DMS114 treated with DMSO at 0.1 percent for 48 hours (cell line): ENCODE data around the gene ATP13A3.

Source experiments
- DNase-seq: peaks from one replicate; lab custom pipeline; 2025; ENCODE audit not compliant: unreplicated experiment; lab: John Stamatoyannopoulos, UW

ATP13A3 gene

DNA sequence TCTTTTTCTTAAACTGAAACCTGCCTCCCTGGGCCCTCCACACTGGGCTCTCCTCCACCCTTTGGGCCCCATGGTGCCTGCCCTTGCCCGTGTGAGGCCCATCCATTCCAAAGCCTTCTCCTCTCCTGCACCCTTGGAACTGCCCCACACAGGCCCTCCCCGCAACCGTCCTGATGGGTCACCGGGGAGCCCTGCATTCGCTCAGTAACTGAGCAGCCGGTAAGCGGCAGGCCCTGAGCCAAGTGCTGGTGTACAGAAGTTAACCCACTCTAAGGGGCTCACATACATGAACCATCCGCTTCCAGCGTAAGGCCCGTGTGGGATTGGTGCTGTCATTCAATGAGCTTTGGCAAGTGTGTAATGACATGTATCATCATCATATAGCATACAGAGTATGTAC is 111.9 kb downstream of the ATP13A3 start:
- no peak for DNase-seq

DNA sequence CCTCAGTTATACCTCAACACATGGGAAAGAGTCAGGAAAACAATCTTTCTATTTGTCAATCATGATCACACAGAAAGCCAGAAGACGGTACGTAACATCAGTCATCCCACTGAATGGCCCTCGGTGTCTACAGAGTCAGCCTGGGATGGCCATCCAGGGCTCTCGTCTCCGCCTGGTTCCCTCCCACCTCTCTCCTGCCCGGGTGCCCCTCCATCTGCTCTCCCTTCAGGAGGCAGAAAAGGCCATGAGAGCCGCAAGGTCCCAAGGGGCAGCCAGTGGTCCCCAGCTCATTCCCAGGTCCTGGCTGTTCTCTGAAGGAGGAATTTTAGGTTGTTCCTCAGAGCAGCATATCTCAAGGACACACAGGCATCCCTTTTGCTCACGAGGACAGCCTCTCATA is 112.9 kb downstream of the ATP13A3 start:
- DNase-seq: no peak

DNA sequence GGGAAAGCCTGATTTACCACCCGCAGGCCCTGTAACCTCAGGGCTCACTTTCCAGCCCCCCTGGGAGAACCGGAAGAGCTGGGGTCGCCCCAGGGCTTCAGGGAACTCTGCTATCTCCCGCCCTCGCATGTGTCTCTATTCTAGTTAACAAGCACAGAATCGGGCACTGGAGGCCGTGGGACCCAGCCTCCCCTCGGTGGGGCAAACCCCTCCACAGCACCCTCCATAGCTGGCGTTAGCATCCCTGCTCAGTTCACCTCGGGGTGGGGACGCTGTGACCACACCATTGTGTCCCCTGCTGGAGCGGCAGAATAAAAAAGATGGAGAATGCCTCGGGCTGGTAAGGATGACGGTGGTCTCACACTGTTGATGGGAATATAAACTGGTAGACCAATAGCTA is 113.8 kb downstream of the ATP13A3 start:
- no peak for DNase-seq

DNA sequence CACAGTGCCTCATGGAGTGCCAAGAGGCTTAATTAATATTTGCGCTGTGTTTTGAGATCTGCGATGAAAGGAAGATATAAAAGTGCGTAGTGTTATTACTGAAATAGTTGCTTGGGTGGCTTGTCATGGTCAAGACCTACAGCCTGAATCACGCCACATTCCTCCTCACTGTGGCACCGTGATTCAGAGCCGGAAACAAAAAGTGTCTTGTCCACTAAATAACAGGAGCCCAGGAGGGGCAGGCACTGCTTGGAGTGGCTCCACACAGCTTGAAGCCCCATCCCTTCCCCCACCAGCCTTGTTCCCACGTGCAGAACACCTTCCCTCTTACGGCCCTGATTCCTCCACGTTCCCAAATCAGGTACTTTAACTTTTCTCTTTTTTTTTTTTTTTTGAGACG is 116.0 kb downstream of the ATP13A3 start:
- no peak for DNase-seq

DNA sequence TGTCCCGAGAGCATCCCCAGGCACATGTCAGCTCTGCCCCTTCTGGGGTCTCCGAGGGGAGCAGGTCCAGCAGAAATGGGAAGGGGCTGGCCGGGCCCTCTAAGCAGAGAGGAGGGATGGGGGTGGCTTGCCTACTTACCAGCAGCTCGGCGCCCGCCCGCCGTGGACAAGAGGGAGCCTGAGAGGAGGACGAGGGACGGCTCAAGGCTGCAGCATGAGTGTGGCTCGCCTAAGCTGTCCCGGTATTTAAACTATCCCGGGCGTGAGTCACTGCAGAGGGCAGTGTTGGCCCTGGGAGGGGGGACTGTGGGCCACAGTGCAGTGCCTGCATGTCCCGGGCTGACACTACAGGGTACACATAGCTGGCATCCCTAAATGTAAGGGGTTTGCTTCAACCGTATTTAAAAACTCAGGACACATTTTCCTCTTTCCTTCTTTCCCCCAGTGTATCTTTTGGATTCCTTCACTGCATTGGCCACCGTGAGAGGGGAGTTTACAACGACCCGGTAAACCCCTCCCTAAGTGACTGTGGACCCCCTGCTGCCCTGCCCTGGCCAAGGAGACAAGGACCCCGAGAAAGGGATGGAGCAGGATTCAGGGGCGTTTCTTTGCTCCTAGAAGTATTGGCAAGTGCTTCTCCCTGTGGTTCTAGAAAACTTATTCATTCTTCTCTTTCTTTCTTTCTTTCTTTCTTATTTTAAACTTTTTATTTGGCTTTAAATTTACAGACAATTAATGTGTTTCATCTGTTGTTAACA is 117.1 kb downstream of the ATP13A3 start, which contains the start of gene LRRC15:
TSS of gene LRRC15 (minus strand) at position 222 of the 758 bp plus-strand sequence. CDS start 8,700 bp downstream, outside the sequence.
- no peak for DNase-seq

DNA sequence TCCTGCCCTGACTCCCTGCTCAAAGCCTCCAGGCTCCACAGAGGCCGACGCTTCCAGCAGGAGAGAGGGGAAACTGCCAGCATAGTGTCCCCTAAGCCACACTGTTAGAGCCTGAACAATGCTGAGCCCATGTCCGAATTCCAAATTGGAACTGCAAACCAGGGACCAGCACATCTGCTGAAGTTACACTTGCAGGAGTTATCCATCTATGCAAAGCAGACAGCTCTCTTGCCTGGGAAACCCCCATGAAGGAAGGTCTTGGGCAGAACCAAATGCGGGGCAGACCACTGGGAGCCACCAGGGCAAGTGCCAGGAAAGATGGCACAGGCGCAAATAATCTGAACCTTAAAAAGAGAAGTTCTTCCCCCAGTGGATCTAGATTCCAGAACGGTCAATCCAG is 117.9 kb downstream of the ATP13A3 start:
- DNase-seq: no peak

DNA sequence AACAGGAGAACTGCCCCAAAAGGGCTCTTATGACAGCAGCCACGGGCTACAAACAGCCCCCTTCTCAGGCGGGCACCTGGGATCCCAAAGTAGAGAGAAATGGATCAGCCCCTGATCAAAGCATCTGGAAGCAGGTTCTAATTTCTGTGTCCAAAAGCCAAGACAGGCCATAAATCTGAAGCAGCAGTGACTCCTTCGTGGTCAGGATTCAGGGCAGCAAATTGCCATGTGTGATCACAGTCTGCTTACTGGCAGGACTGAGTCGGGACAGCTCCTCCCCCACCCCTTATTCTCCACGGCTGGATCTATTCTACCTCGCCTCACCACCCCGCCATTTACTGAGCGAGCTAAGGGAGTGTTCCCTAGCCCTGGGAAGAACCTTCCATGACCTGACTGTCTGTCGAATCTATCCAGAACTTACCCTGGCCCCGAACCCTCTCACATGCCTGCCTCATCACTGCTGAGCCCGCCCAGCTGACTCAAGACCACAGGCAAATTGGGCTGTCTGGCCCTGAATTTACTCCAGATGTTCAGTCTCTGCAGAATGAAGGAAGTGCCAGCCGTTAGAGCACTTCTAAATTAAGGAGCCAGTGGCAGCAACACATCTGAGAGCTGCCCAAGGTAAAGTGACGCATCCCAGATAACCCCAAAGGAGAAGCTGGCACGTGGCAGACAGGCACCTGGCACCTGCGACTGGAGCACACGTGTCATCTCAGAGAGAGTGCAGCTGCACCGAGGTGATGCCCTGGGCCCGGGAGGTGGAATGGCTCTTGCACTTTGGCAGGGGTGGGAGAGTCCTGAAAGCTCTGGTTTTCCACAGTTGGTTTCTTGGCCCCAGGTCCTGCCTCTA is 118.6 kb downstream of the ATP13A3 start:
- no peak for DNase-seq

DNA sequence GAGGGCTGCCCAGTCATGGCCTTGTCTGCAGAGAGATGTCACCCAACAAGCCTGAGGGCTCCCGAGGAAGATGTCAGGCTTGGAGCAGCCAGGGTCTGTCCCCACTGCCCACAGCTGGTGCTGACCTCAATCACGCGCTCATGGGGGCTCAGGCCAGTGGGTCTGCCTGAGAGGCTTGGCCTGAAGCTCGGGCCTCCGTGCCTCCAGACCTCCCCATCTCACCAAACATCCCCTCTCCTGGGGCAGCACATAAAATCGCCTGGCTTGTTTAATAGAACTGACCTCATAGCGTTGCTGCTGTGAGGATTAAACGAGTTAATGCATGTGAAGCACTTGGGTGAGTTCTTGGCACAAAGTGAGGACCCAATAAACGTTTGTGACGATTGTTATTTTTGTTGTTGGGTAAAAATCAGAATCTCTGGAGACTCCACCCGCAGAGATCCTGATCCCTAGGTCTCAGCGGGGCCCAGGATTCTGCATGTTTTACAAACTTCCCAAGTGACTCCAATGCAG is 120.8 kb downstream of the ATP13A3 start:
- no peak for DNase-seq

DNA sequence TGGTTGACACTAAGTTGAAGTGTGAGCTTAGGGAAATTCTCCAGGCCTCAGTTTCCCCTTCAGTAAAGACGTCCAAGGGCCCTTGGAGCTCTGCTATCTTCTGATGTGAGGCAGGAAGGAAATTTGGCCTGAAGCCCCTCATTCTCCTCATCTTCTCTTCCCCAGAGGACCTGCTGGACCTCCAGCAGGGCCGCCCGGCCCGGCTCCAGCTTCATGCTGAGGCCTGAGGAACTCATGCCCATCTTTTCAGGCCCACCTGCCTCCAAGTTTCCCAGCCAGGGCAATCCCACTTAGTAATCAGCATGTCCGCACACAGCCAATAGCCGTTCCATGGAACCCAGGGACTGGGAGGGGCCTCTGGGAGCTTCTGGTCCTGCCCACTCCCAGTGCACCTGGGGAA is 121.3 kb downstream of the ATP13A3 start:
- DNase-seq: no peak

DNA sequence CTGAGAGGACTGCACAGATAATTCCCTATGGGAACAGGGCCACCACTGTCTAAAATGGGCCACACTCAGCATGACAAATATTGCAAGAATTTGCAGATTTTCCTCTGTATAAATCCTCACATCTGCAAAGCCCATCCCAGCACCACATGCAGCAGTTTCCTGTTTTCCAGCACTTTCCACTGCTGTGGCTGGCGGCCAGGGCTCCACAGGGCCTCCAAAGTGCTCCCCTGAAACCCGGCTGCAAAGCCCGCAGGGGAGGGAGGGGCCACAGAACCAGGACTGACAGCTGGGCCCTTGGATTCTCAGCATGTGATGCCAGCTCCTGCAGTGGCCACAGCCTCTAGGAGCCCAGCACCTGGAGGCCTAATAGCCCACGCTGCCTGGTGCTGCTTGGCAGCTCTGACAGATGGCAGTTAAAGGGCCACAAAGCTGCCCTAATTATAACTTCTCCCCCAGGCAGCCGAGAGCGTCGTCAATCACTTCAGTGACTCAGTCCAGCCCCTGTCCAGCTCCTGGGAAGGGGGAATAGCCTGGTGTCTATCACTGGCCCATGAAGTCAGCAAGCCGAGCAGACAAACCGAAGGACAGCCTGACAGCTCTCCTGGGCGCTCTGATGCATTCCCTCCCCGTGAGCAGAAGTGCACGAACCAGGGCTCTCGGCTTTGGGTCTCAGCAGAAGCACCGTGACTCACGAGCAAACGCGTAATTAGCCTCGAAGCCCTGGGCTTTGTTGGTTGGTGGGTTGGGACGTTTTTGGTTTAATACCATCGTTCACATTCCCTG is 122.0 kb downstream of the ATP13A3 start:
- DNase-seq: no peak

DNA sequence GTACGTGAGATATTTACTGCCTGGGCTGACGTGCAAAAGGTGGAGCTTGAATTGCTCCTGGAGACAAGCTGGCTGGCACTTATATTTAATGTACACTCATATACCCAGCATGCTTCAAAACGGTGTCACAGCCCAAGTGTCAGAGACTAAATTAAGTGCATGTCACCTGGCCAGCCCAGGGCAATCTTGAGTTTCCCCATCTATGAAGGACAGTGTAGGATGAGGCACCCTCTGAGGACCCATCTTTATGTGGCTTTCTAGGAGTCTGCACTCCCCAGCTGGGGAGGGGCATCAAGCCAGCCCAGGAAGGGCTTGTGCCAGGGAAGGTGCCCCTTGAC is 122.5 kb downstream of the ATP13A3 start:
- DNase-seq: no peak

DNA sequence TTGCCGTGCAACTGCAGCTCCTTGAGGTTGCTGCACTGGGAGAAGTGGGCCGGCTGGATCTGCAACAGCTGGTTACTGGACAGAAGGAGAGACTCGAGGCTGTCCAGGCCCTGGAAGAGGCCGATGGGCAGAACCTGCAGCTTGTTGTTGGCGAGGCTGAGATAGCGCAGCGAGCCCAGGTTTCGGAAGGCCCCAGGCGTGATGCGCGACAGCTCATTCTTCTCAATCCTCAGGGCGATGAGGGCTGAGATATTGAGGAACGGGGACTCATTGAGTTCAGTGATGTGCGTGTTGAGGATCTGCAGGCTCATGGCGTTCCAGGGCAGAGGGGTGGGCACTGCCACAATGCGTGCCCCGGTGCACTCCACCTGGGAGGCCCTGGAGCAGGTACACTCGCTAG is 126.2 kb downstream of the ATP13A3 start:
- no peak for DNase-seq

DNA sequence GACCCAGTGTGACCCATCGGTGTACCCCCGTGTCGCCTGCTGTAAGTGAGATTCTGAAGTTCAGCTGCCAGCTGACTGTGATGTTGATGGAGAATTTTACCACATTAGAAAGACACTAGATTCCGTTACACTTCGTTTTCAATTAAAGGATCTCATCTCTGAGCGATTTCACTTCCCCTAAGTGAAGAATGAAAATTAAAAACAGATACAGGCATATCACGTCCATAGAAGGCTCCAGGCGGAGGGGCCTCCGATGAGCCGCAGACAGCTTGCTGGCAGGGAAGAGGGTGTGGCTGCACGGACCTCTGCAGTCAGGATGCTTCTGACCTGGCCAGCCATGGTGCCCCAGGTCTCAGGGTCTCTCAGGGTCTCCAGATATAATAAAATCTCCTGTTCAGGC is 129.1 kb downstream of the ATP13A3 start:
- no peak for DNase-seq

DNA sequence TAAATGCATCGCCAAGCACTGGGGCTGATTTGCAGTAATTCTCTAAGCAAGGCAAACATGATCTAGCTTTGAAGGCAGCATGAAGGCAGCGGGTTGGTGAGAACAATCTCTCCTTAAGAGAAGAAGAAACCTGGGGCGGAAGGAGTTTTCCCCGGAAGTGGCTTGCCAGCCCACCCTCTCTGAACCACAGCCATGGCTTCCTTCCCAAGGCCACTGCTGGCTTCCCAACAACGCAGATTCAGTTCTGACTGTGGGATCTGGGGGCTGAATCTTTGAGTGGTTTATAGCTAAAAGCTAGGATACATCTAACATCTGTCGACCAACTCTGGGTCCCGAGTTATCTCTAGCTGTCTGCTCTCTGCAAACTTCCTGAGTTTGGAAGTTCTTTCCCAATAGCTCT is 131.4 kb downstream of the ATP13A3 start:
- no peak for DNase-seq

DNA sequence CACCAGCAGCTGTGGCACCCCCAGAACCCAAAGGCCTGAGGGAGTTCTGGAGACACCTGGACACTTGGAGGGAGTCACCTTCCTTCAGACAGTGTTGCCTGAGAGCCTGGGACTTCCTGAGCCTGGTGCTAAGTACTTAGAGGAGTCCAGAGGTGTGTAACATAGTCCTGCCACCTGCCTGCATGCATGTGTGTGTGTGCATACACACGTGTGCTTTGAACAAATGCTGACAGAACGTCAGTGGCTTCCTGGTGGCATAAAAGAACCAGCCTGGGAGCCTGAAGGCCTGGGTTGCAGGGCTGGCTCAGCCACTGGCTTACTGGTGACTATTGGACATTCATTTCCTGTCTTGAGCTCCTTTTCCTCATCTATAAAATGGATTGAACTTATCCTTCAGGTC is 132.5 kb downstream of the ATP13A3 start:
- DNase-seq: no peak
